Activated CD4-positive, alpha-beta T cell treated with anti-CD3 and anti-CD28 coated beads, Interleukin-10, Interleukin-2, amounts not matched to agents 100 ng/mL and 50 ng/mL, durations not matched to agents 16 hours and 8 hours (primary cell): ENCODE measurements around the gene GRAP2.
"Not testable (repeated sequence)": the region's sequence is repeated elsewhere in the genome, so short reads cannot be mapped to it uniquely, and the experiment has no call there.

Experiments used
- DNase-seq: peaks from one replicate; pipeline ENCODE4 v3.0.0-alpha.2; 2020

Gene GRAP2

GRCh38 chr22:39947220-39948216, 46.6 kb downstream of the GRAP2 start:
- no peak for DNase-seq

GRCh38 chr22:39949964-39950737, 49.3 kb downstream of the GRAP2 start:
- no peak for DNase-seq

GRCh38 chr22:39951603-39952293, 50.9 kb downstream of the GRAP2 start:
- not testable (repeated sequence) for DNase-seq

GRCh38 chr22:39952347-39952746, 51.5 kb downstream of the GRAP2 start:
- DNase-seq, result no peak

- DNase-seq, result no peak
Measured at GRCh38 chr22:39953101-39953500, 52.2 kb downstream of the GRAP2 start.

- DNase-seq, result peak; percentile 65
Measured at GRCh38 chr22:39954584-39955055, 53.7 kb downstream of the GRAP2 start.

GRCh38 chr22:39955675-39956074, 54.8 kb downstream of the GRAP2 start:
- no peak for DNase-seq

- DNase-seq, result no peak
Measured at GRCh38 chr22:39956932-39957664, 56.2 kb downstream of the GRAP2 start.

GRCh38 chr22:39958009-39958711, 57.3 kb downstream of the GRAP2 start:
- DNase-seq, result no peak

GRCh38 chr22:39958949-39959639, 58.2 kb downstream of the GRAP2 start:
- no peak for DNase-seq

- DNase-seq, result peak; percentile 53
Measured at GRCh38 chr22:39959640-39960447, 59.0 kb downstream of the GRAP2 start, which contains the start of gene TMA7B. TSS of gene TMA7B (plus strand) at chr22:39960397. CDS start at chr22:39964375, 3,978 bp downstream.

GRCh38 chr22:39960791-39961746, 60.2 kb downstream of the GRAP2 start:
- DNase-seq, result peak; percentile 96

GRCh38 chr22:39962071-39962470, 61.2 kb downstream of the GRAP2 start:
- DNase-seq, result no peak

GRCh38 chr22:39965748-39966147, 64.9 kb downstream of the GRAP2 start:
- no peak for DNase-seq

- DNase-seq, result no peak
Measured at GRCh38 chr22:39966470-39966869, 65.6 kb downstream of the GRAP2 start.

GRCh38 chr22:39967103-39967829, 66.4 kb downstream of the GRAP2 start:
- DNase-seq, result no peak

- DNase-seq, result no peak
Measured at GRCh38 chr22:39967996-39968972, 67.4 kb downstream of the GRAP2 start.
